Lower leg skin (tissue), 3 donors: ENCODE measurements around the gene CLRN1.

Source experiments
- CTCF ChIP-seq, 3 donors: fragments of 450-650 bp; IDR thresholded peaks; one replicate each; pipeline ENCODE4 v1.5.1; 2016; ENCODE audit warnings: antibody characterized with exemption in 3 of 3, mild to moderate bottlenecking in 3 of 3, moderate library complexity in 2 of 3
- POLR2A ChIP-seq, 2 donors: fragments of 450-650 bp; IDR thresholded peaks; one replicate each; pipeline ENCODE4 v1.6.1; 2016 to 2017; ENCODE audit warnings: antibody characterized with exemption in 2 of 2, mild to moderate bottlenecking in 1 of 2, moderate library complexity in 1 of 2

DNA sequence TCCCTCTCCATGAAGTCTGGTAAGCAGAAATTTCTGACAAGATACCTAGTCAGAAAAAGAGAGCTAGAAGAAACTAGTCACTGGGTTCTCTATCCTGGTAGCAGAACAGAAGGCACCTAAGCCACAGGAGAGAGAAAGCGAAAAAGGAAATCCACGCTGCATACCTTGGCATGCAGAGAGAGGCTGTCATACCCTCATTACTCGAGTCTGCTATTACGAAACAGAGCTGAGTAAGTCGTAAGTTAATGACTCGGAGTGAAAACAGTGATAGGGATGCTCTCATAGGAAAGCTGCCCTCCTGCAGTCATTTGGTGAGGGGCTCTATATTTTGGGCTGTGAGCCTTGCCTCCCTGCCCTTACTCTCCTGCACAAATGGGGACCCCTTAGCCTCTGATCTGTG lies 16.2 kb downstream of the CLRN1 start:
- TF ChIP-seq POLR2A (IDR thresholded peaks at IDR 0.05) (no peak), CTCF (IDR thresholded peaks at IDR 0.05) (no peak)
